Myometrial cell (primary cell): ENCODE measurements around the gene HNF1A. TPM values are rescaled to one million over a fixed set of nuclear protein-coding genes. Genes with fewer than 3 reads are reported as not detected.

Source experiments
- total RNA-seq: library from RNA; depleted of rRNA; stranded (reverse); fragments of >200 nt; gene quantifications from 2 replicates; pipeline ENCODE4 v1.2.3, GENCODE V29; 2015

The HNF1A gene
- total RNA-seq: not detected in 2 replicates

DNA sequence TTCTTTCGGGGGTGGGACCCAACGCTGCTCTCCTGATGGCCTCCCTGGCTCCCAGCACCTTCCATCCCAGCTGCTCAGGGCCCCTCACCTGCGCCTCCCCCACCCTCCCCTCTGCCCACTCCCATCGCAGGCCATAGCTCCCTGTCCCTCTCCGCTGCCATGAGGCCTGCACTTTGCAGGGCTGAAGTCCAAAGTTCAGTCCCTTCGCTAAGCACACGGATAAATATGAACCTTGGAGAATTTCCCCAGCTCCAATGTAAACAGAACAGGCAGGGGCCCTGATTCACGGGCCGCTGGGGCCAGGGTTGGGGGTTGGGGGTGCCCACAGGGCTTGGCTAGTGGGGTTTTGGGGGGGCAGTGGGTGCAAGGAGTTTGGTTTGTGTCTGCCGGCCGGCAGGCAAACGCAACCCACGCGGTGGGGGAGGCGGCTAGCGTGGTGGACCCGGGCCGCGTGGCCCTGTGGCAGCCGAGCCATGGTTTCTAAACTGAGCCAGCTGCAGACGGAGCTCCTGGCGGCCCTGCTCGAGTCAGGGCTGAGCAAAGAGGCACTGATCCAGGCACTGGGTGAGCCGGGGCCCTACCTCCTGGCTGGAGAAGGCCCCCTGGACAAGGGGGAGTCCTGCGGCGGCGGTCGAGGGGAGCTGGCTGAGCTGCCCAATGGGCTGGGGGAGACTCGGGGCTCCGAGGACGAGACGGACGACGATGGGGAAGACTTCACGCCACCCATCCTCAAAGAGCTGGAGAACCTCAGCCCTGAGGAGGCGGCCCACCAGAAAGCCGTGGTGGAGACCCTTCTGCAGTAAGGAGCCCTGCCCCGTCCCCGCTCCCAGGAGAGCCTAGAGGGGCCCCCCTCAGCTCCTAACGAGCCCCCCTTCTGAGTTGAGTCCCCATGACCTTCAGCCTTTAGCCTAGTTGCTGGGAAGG is at the start of gene HNF1A:
Gene HNF1A, plus strand, starts transcription at position 248 of the 924 bp plus-strand sequence. Its CDS starts 226 bp downstream, at position 474.

GRCh38 chr12:121015825-121016766 is 37.8 kb downstream of the HNF1A start, which contains the start of gene C12orf43:
C12orf43 (minus strand) TSS chr12:121016487; CDS start chr12:121016474, 13 bp downstream.

GRCh38 chr12:121038861-121039668 is 60.7 kb downstream of the HNF1A start, which contains the start of gene OASL:
OASL (minus strand) TSS chr12:121039246; CDS start chr12:121038971, 275 bp downstream.

Other genes with a start within 250 kb of the HNF1A start
- gene SPPL3, start 74.2 kb upstream of the HNF1A start, total RNA-seq: 9.2 and 17.4 TPM in 2 replicates
- gene C12orf43, start 37.9 kb downstream of the HNF1A start, total RNA-seq: 9.7 and 12.4 TPM in 2 replicates
- 0.18 and 0.29 TPM in 2 replicates for gene OASL, start 60.7 kb downstream of the HNF1A start, total RNA-seq
- gene P2RX7, start 154.3 kb downstream of the HNF1A start, total RNA-seq: 1.6 and 4.6 TPM in 2 replicates
- gene P2RX4, start 231.6 kb downstream of the HNF1A start, total RNA-seq: 37.5 and 42.4 TPM in 2 replicates